ENCODE results near the gene HYLS1. TPM values are rescaled to one million over a fixed set of nuclear protein-coding genes. Genes with fewer than 3 reads are reported as not detected.
"Not testable (repeated sequence)": the region's sequence is repeated elsewhere in the genome, so short reads cannot be mapped to it uniquely, and the experiment has no call there.

HYLS1 gene
- 4.4 TPM for polyA plus RNA-seq (2012; ENCODE audit: insufficient read depth, insufficient read length, low read depth)

- peak within 1 kb of the TSS; percentile 80 for H3K4me3 ChIP-seq (ENCODE audit: low read depth, low read length)
- DNase-seq = peak; percentile 86
- H3K4me1 ChIP-seq = no peaks in the 10 kb centered on the region
- H3K36me3 ChIP-seq = no peaks in the 10 kb centered on the region
- H3K9me3 ChIP-seq = 0 out of 2 replicates have a peak, but pooled peaks cover 5% of the 10 kb centered on the region
- no peaks in the 10 kb centered on the region for H3K27me3 ChIP-seq
- peak; percentile 30; the same call in 1 of the 2 replicates for TF ChIP-seq CTCF (IDR thresholded peaks at IDR 0.05; ENCODE audit: low read depth, low read length)
Measured at GRCh38 chr11:125887373-125888324, at the start of gene HYLS1. HYLS1 (plus strand) TSS chr11:125887668; CDS start chr11:125899369, 11,701 bp downstream.

GRCh38 chr11:125842321-125842948, 45.0 kb upstream of the HYLS1 start:
- Histone ChIP-seq H3K36me3 (no peaks in the 10 kb centered on the region), H3K9me3 (no peaks in the 10 kb centered on the region), H3K27me3 (no peaks in the 10 kb centered on the region), H3K4me1 (no peaks in the 10 kb centered on the region), H3K4me3 (ENCODE audit: low read depth, low read length) (no peak overlapping the region)
- DNase-seq = no peak
- no peak for TF ChIP-seq CTCF (IDR thresholded peaks at IDR 0.05; ENCODE audit: low read depth, low read length)

- DNase-seq = no peak
- Histone ChIP-seq H3K36me3 (no peaks in the 10 kb centered on the region), H3K4me3 (ENCODE audit: low read depth, low read length) (no peak overlapping the region), H3K4me1 (no peaks in the 10 kb centered on the region), H3K9me3 (no peaks in the 10 kb centered on the region), H3K27me3 (no peaks in the 10 kb centered on the region)
- TF ChIP-seq CTCF (IDR thresholded peaks at IDR 0.05; ENCODE audit: low read depth, low read length) = no peak
Measured at GRCh38 chr11:125846188-125846587, 41.3 kb upstream of the HYLS1 start.

- H3K27me3 ChIP-seq = peaks cover 16% of the 10 kb centered on the region
- H3K36me3 ChIP-seq; DNase-seq; H3K4me3 ChIP-seq (ENCODE audit: low read depth, low read length); H3K9me3 ChIP-seq; H3K4me1 ChIP-seq: not testable (repeated sequence)
Measured at GRCh38 chr11:125857670-125858069, 29.8 kb upstream of the HYLS1 start.

GRCh38 chr11:125862786-125863185, 24.7 kb upstream of the HYLS1 start:
- not testable (repeated sequence) for DNase-seq; H3K9me3 ChIP-seq; H3K27me3 ChIP-seq; H3K4me3 ChIP-seq (ENCODE audit: low read depth, low read length); H3K36me3 ChIP-seq; H3K4me1 ChIP-seq

- not testable (repeated sequence) for H3K36me3 ChIP-seq; DNase-seq; H3K4me3 ChIP-seq (ENCODE audit: low read depth, low read length); H3K9me3 ChIP-seq; H3K4me1 ChIP-seq
- H3K27me3 ChIP-seq = peaks cover 15% of the 10 kb centered on the region; the same call in 1 of the 2 replicates
Measured at GRCh38 chr11:125865354-125865753, 22.1 kb upstream of the HYLS1 start.

GRCh38 chr11:125869521-125869920, 17.9 kb upstream of the HYLS1 start:
- DNase-seq = no peak
- Histone ChIP-seq H3K27me3 (peaks cover 25% of the 10 kb centered on the region; the same call in 1 of the 2 replicates), H3K9me3 (peaks cover 3% of the 10 kb centered on the region; the same call in 1 of the 2 replicates)

More at GRCh38 chr11:125869521-125869920, 17.9 kb upstream of the HYLS1 start:
- no peaks in the 10 kb centered on the region for H3K4me1 ChIP-seq
- no peak for TF ChIP-seq CTCF (IDR thresholded peaks at IDR 0.05; ENCODE audit: low read depth, low read length)
- H3K4me3 ChIP-seq (ENCODE audit: low read depth, low read length) = no peak overlapping the region
- H3K36me3 ChIP-seq = no peaks in the 10 kb centered on the region
